ENCODE measurements around the gene ARHGAP6. TPM values are rescaled to one million over a fixed set of nuclear protein-coding genes. Genes with fewer than 3 reads are reported as not detected.
A peak's percentile ranks its signal among the peaks of the same experiment; 100 is the strongest.

The ARHGAP6 gene
- total and polyA plus RNA-seq, 2 of the 4 experiments (the other 2 are of a cell fraction) = 1.4 to 1.8 TPM

DNA sequence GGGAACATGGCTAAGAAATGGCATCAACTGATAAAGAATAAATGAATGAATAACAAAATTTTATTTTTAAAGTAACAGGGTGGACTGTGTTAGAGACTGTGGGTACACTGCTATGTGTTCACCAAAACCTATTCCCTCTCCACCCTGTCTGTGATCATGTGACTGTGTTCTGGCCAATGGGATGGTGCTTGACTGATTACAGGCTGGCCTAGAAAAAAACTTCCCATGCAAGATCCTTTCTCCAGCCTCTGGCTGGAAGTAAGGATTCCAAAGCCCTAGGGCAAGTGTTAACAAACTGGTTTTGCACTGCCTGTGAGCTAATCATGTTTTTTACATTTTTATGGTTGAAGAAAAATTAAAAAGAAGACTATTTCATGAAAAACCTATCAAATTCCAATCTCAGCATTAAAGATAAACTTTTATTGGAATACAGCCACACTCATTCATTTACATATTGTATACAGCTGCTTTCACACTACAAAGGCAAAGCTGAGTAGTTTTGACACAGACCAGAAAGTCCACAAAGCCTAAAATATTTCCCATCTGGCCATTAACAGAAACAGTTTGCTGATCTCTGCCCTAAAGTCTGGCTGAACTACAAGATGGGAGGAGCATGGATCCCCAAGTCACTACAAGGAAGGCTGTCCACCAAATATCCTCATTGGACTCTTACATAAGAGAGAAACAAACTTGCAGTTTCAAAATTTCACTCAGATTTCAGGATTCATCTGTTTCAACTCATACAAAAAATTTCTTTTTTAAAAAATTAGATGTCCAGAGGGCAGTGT, 133.2 kb downstream of the ARHGAP6 start (continued):
- no peak for TF ChIP-seq CHD1 (IDR thresholded peaks at IDR 0.05; ENCODE audit: low read depth, low read length)

DNA sequence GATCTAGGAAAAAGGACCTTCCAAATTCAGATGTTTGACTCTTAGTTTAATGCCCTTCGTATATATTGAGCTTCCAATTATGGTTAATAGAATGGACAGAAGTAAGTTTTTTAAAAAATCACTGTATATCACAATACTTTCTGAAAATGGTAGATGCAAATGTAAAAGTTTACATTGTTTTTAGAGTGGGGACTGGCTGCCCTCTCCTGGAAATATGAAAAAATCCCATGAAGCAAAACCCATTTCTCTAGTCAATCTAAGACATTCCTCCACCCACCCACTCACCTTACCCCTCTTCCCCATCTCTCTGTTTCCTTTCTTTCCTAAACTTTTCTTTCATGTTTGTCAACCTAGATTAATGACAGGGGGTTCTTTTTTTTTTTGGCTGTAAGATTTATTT, 134.5 kb downstream of the ARHGAP6 start:
- Histone ChIP-seq H3K23ac (ENCODE audit: low read depth, low read length) (no peak overlapping the region), H3K4me3 (ENCODE audit: insufficient read depth, low read depth, low read length) (no peak overlapping the region), H3K4me1 (ENCODE audit: control insufficient read depth, insufficient read depth, low read length) (peaks cover 2% of the 10 kb centered on the region; the same call in 1 of the 2 replicates), H3K4me2 (ENCODE audit: low read depth, low read length) (no peak overlapping the region), H3K9ac (ENCODE audit: low read depth, low read length) (no peak overlapping the region), H2BK20ac (ENCODE audit: low read depth, low read length) (no peak overlapping the region), H4K91ac (ENCODE audit: insufficient read depth, low read depth, low read length) (no peak overlapping the region), H2BK15ac (ENCODE audit: low read depth, low read length) (no peak overlapping the region), H2BK120ac (ENCODE audit: low read depth, low read length) (no peak overlapping the region), H3K36me3 (ENCODE audit: control insufficient read depth, insufficient read depth, low read length) (no peaks in the 10 kb centered on the region), H3K18ac (ENCODE audit: low read depth, low read length) (no peak overlapping the region), H3K9me3 (ENCODE audit: control insufficient read depth, insufficient read depth, low read length) (no peaks in the 10 kb centered on the region), H2AFZ (replicated peaks; ENCODE audit: low read length, poor library complexity) (no peak overlapping the region), H3K56ac (ENCODE audit: extremely low read depth, insufficient read depth, low read length) (no peak overlapping the region), H3K27ac (ENCODE audit: insufficient read depth, low read length) (no peak overlapping the region), H2BK5ac (ENCODE audit: low read depth, low read length, poor library complexity, severe bottlenecking) (no peak overlapping the region), H2AK5ac (ENCODE audit: low read depth, low read length) (no peak overlapping the region), H4K5ac (ENCODE audit: low read depth, low read length) (no peak overlapping the region), H3K27me3 (ENCODE audit: control insufficient read depth, insufficient read depth, low read length) (no peaks in the 10 kb centered on the region), H4K20me1 (ENCODE audit: insufficient read depth, low read length) (no peaks in the 10 kb centered on the region), H3K4ac (ENCODE audit: low read depth, low read length) (no peak overlapping the region), H3K14ac (replicated peaks; ENCODE audit: low read depth, low read length) (no peak overlapping the region), H3K79me1 (ENCODE audit: low read depth in 1 of 2, low read length in 2 of 2) (no peaks in the 10 kb centered on the region), H4K8ac (ENCODE audit: low read depth in 2 of 2, low read length in 2 of 2) (no peak overlapping the region), H3K9me1 (ENCODE audit: insufficient read depth, low read length) (no peaks in the 10 kb centered on the region), H2AK9ac (replicated peaks; ENCODE audit: low read depth, low read length, poor library complexity) (no peak overlapping the region)
- dilution Hi-C loops (cut with HindIII; ENCODE audit: low sequenced_read_pairs, unreplicated experiment) (no loop called here), intact Hi-C loops (cut with micrococcal nuclease) (loop anchor here (1.0 to 10.0 kb wide), 6 partner anchors 70 to 1954 kb away; partner anchors contain the start of gene ARHGAP6), in situ Hi-C loops (cut with MboI; ENCODE audit: low sequenced_read_pairs) (loop anchor here (5.0 kb wide), 2 partner anchors 191 to 241 kb away; no protein-coding TSS in a partner anchor)
- POLR2A ChIA-PET (ENCODE audit: unreplicated experiment) = no interaction called here
- BruUV-seq (replicated peaks) = no TSS peak
- CTCF ChIA-PET = interaction anchor here (0.6 to 2.0 kb wide), 4 partner anchors 90 to 388 kb away, joined by 3 to 8 read pairs (median 4); no protein-coding TSS in a partner anchor
- ATAC-seq (ENCODE audit: low read depth) (peak; percentile 28; the same call in 1 of the 2 replicates), DNase-seq (peak; percentile 22)
- no CpG with 5 or more reads among the region's 1 CpG for WGBS, 2 experiments (ENCODE audit: extremely low coverage in 2 of 2, insufficient read length in 1 of 2)
- TF ChIP-seq RFX5 (IDR thresholded peaks at IDR 0.05; ENCODE audit: low read depth, low read length) (no peak), RAD21 (IDR thresholded peaks at IDR 0.05; ENCODE audit: low read length) (peak; percentile 73), MAFK (IDR thresholded peaks at IDR 0.05; ENCODE audit: low read depth, low read length) (no peak), MXI1 (IDR thresholded peaks at IDR 0.05; ENCODE audit: borderline replicate concordance, low read depth, low read length) (no peak), BHLHE40 (IDR thresholded peaks at IDR 0.05; ENCODE audit: low read depth, low read length) (no peak), CEBPB (IDR thresholded peaks at IDR 0.05; ENCODE audit: low read depth, low read length) (no peak), SMC3 (IDR thresholded peaks at IDR 0.05; ENCODE audit: low read depth, low read length) (peak; percentile 79), CHD1 (IDR thresholded peaks at IDR 0.05; ENCODE audit: low read depth, low read length) (no peak), RCOR1 (IDR thresholded peaks at IDR 0.05; ENCODE audit: insufficient replicate concordance, low read length) (no peak)
- TF ChIP-seq, protein P1, sequence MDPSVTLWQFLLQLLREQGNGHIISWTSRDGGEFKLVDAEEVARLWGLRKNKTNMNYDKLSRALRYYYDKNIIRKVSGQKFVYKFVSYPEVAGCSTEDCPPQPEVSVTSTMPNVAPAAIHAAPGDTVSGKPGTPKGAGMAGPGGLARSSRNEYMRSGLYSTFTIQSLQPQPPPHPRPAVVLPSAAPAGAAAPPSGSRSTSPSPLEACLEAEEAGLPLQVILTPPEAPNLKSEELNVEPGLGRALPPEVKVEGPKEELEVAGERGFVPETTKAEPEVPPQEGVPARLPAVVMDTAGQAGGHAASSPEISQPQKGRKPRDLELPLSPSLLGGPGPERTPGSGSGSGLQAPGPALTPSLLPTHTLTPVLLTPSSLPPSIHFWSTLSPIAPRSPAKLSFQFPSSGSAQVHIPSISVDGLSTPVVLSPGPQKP (IDR thresholded peaks at IDR 0.05; ENCODE audit: borderline replicate concordance, low read depth, low read length) = no peak
- TF ChIP-seq, protein P2, sequence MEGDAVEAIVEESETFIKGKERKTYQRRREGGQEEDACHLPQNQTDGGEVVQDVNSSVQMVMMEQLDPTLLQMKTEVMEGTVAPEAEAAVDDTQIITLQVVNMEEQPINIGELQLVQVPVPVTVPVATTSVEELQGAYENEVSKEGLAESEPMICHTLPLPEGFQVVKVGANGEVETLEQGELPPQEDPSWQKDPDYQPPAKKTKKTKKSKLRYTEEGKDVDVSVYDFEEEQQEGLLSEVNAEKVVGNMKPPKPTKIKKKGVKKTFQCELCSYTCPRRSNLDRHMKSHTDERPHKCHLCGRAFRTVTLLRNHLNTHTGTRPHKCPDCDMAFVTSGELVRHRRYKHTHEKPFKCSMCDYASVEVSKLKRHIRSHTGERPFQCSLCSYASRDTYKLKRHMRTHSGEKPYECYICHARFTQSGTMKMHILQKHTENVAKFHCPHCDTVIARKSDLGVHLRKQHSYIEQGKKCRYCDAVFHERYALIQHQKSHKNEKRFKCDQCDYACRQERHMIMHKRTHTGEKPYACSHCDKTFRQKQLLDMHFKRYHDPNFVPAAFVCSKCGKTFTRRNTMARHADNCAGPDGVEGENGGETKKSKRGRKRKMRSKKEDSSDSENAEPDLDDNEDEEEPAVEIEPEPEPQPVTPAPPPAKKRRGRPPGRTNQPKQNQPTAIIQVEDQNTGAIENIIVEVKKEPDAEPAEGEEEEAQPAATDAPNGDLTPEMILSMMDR (conservative IDR thresholded peaks at IDR 0.05; ENCODE audit: low read depth, low read length) = peak; percentile 53
- TF ChIP-seq, protein P3, sequence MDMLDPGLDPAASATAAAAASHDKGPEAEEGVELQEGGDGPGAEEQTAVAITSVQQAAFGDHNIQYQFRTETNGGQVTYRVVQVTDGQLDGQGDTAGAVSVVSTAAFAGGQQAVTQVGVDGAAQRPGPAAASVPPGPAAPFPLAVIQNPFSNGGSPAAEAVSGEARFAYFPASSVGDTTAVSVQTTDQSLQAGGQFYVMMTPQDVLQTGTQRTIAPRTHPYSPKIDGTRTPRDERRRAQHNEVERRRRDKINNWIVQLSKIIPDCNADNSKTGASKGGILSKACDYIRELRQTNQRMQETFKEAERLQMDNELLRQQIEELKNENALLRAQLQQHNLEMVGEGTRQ (IDR thresholded peaks at IDR 0.05; ENCODE audit: low read depth, low read length) = no peak
